D721Med (cell line): Measurements from ENCODE around the gene DIP2C.

Experiments
- DNase-seq: peaks from one replicate; pipeline ENCODE4 v3.0.0; 2011; ENCODE audit warnings: low spot score; ENCODE audit not compliant: insufficient read length
- FAIRE-seq: peaks from 2 replicates; lab custom pipeline; 2011; peaks lifted over from hg19 to GRCh38; lab: Jason Lieb, UNC
- CTCF ChIP-seq: IDR thresholded peaks from 2 replicates; pipeline ENCODE4 v1.5.1; 2012; ENCODE audit warnings: mild to moderate bottlenecking, control low read depth; ENCODE audit not compliant: insufficient read depth; ENCODE audit errors: missing control alignments

Gene DIP2C

GRCh38 chr10:630581-631073 lies 58.8 kb downstream of the DIP2C start:
- no peak for TF ChIP-seq CTCF
- FAIRE-seq, result no peak
- no peak for DNase-seq

- DNase-seq (no peak), FAIRE-seq (no peak)
- no peak for TF ChIP-seq CTCF
Measured at GRCh38 chr10:629186-629998, 60.1 kb downstream of the DIP2C start.

DNA sequence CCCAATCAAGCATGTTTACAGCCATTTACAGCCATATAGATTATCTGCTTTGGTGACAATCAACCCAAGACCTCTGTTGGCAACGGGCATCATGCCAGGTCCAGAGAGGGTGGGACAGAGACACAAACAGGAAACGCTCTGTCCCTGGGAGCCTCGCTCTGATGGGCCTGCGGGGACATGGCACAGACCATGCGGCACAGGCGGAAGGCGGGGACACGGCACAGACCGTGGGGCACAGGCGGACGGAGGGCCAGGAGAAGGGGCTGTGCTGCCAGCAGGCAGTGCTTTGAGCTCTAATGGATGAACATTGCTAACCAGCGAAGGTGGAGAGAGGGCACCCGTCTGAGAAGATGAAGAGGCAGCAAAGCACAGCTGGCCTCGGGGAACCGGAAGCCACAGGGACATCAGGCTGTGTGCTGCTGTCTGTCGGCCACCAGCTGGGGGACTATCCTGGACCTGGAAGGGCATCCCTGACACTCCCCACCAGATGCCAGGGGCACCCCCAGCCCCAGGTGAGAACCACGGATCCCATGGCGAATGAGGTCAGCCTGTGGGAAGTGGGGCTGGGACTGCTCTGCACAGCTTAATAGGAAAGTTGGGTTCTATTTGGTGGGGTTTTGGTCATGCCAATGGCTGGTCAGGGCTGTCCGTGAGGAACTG lies 61.0 kb downstream of the DIP2C start:
- FAIRE-seq (no peak), DNase-seq (no peak)
- TF ChIP-seq CTCF, result no peak

GRCh38 chr10:627032-627992 lies 62.2 kb downstream of the DIP2C start:
- DNase-seq (no peak), FAIRE-seq (no peak)
- no peak for TF ChIP-seq CTCF

DNA sequence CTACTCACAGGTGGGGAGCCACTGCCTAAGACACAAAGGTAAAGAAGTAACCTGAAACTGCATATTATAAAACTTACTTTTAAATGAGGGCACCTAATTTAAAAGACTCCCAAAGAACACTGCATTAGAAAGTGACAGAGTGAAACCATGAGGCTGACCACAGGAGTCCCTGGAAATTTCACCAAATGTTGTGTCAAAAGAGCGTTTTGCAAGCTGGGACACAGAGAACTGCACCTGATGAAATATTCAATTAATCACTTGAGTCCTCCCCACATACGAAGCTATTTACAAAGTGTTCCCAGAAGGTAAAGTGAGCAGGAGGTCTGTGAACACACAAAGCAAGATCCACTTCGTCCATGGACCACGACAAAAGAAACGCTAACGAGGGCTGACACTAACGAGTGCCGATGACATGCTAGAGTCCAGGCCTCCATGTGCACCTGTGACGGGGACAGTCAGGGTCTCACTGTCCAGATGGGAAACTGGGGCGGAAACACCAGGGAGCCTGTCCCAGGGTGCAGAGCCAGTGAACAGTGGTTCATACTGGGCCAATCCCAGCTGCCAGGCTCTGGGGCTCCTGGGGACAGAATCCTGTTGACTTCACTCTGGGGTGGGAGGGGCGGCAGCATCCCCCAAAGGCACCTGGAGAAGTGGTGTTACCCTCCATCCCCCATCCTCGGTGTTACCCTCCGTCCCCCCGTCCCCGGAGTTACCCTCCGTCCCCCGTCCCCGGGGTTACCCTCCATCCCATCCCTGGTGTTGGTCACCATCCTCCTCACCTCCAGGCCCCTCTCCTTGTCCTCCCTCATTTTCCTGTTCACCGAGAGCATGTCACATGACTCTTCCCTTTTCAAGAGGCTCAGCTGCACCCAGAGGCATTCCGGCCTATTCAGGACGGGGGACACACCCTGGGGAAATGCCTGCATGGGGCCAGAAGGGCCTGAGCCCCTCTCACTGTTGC lies 63.4 kb downstream of the DIP2C start:
- DNase-seq (no peak), FAIRE-seq (no peak)
- TF ChIP-seq CTCF, result no peak

- no peak for TF ChIP-seq CTCF
- no peak for DNase-seq
- FAIRE-seq, result no peak
Measured at GRCh38 chr10:625333-625696, 64.2 kb downstream of the DIP2C start.
